HEK293 (cell line): ENCODE measurements around the gene GSTM1.

ENCODE experiments used
- CTCF ChIA-PET: fragments of 350-600 bp; formaldehyde crosslinking; extraction: SDS; loops from one replicate; lab custom pipeline; 2021; ENCODE audit warnings: antibody characterized with exemption; lab: Yijun Ruan, JAX
- POLR2A ChIA-PET: fragments of 300-600 bp; formaldehyde crosslinking; extraction: SDS; loops from one replicate; lab custom pipeline; 2020; ENCODE audit warnings: antibody characterized with exemption, inconsistent platforms; lab: Yijun Ruan, JAX
- H3K27ac ChIP-seq: fragments of 200-500 bp; sonication (Bioruptor generic); 2 replicates; pipeline ENCODE4 v1.5.1; 2014; ENCODE audit warnings: low read depth, low read length, control low read depth, inconsistent platforms; ENCODE audit errors: extremely low read depth
- H3K36me3 ChIP-seq, 2 experiments: fragments of 200-500 bp in 1 of 2; sonication (Bioruptor generic) in 1 of 2; 1 replicate in 1 of 2; 2 replicates in 1 of 2; pipeline ENCODE4 v1.5.1; 2014 to 2017; ENCODE audit warnings: inconsistent platforms in 2 of 2, low read length in 2 of 2; ENCODE audit not compliant: control insufficient read depth in 2 of 2, insufficient read depth in 1 of 2
- H3K4me1 ChIP-seq: fragments of 200-500 bp; sonication (Bioruptor generic); 2 replicates; pipeline ENCODE4 v1.5.1; 2014; ENCODE audit warnings: mild to moderate bottlenecking, low read length, inconsistent platforms; ENCODE audit not compliant: control insufficient read depth, insufficient read depth
- H3K4me3 ChIP-seq: 2 replicates; pipeline ENCODE4 v1.5.1; 2011; ENCODE audit warnings: low read depth, mild to moderate bottlenecking, control low read depth, low read length, moderate library complexity
- H3K9me3 ChIP-seq: fragments of 200-500 bp; sonication (Bioruptor generic); 2 replicates; pipeline ENCODE4 v1.5.1; 2014; ENCODE audit warnings: low read depth, low read length, inconsistent platforms; ENCODE audit not compliant: control insufficient read depth, insufficient read depth
- HOXD13 ChIP-seq: sonication (generic); formaldehyde crosslinking; IDR thresholded peaks from 2 replicates; pipeline ENCODE4 v1.8.0; 2022; ENCODE audit warnings: missing genetic modification reagents, borderline replicate concordance
- KLF16 ChIP-seq: fragments of 450-650 bp; formaldehyde crosslinking; IDR thresholded peaks from 2 replicates; pipeline ENCODE4 v1.5.1; 2017; ENCODE audit warnings: missing biosample characterization, missing genetic modification characterization
- KLF8 ChIP-seq: fragments of 450-650 bp; formaldehyde crosslinking; IDR thresholded peaks from 2 replicates; pipeline ENCODE4 v1.5.1; 2016; ENCODE audit warnings: missing biosample characterization, missing genetic modification characterization
- KLF9 ChIP-seq: fragments of 450-650 bp; formaldehyde crosslinking; IDR thresholded peaks from 2 replicates; pipeline ENCODE4 v1.5.1; 2016; ENCODE audit warnings: missing biosample characterization, missing genetic modification characterization, low read depth
- OVOL3 ChIP-seq: fragments of 450-650 bp; formaldehyde crosslinking; IDR thresholded peaks from 2 replicates; pipeline ENCODE4 v1.5.1; 2016; ENCODE audit warnings: missing biosample characterization, missing genetic modification characterization
- ZBTB44 ChIP-seq: fragments of 450-650 bp; IDR thresholded peaks from 2 replicates; pipeline ENCODE4 v1.5.1; 2018; ENCODE audit warnings: missing biosample characterization, mild to moderate bottlenecking, missing genetic modification characterization
- ZBTB48 ChIP-seq: fragments of 450-650 bp; formaldehyde crosslinking; IDR thresholded peaks from 2 replicates; pipeline ENCODE4 v1.5.1; 2016; ENCODE audit warnings: missing biosample characterization, missing genetic modification characterization
- ZNF157 ChIP-seq: fragments of 450-650 bp; formaldehyde crosslinking; IDR thresholded peaks from 2 replicates; pipeline ENCODE4 v1.5.1; 2016; ENCODE audit warnings: missing biosample characterization, missing genetic modification characterization
- ZNF214 ChIP-seq: fragments of 450-650 bp; formaldehyde crosslinking; IDR thresholded peaks from 2 replicates; pipeline ENCODE4 v1.5.1; 2017; ENCODE audit warnings: missing biosample characterization, mild to moderate bottlenecking, missing genetic modification characterization, borderline replicate concordance
- ZNF404 ChIP-seq: fragments of 450-650 bp; formaldehyde crosslinking; IDR thresholded peaks from 2 replicates; pipeline ENCODE4 v1.5.1; 2017; ENCODE audit warnings: missing biosample characterization, missing genetic modification characterization
- ZNF416 ChIP-seq: fragments of 450-650 bp; formaldehyde crosslinking; IDR thresholded peaks from 2 replicates; pipeline ENCODE4 v1.5.1; 2016; ENCODE audit warnings: missing biosample characterization, missing genetic modification characterization
- ZNF449 ChIP-seq: fragments of 450-650 bp; formaldehyde crosslinking; IDR thresholded peaks from 2 replicates; pipeline ENCODE4 v1.5.1; 2017; ENCODE audit warnings: missing biosample characterization, mild to moderate bottlenecking, missing genetic modification characterization, moderate library complexity
- ZNF513 ChIP-seq: fragments of 450-650 bp; IDR thresholded peaks from 2 replicates; pipeline ENCODE4 v1.5.1; 2018; ENCODE audit warnings: missing biosample characterization, missing genetic modification characterization
- ZNF530 ChIP-seq: fragments of 450-650 bp; formaldehyde crosslinking; IDR thresholded peaks from 2 replicates; pipeline ENCODE4 v1.5.1; 2016; ENCODE audit warnings: low read depth, missing biosample characterization, missing genetic modification characterization
- ZNF600 ChIP-seq: fragments of 450-650 bp; formaldehyde crosslinking; IDR thresholded peaks from 2 replicates; pipeline ENCODE4 v1.5.1; 2016; ENCODE audit warnings: missing biosample characterization, missing genetic modification characterization
- ZNF623 ChIP-seq: fragments of 450-650 bp; formaldehyde crosslinking; IDR thresholded peaks from 2 replicates; pipeline ENCODE4 v1.5.1; 2016; ENCODE audit warnings: missing biosample characterization, missing genetic modification characterization
- ZNF658 ChIP-seq: fragments of 450-650 bp; formaldehyde crosslinking; IDR thresholded peaks from 2 replicates; pipeline ENCODE4; 2016; ENCODE audit warnings: missing biosample characterization, missing genetic modification characterization
- ZNF76 ChIP-seq: fragments of 450-650 bp; formaldehyde crosslinking; IDR thresholded peaks from 2 replicates; pipeline ENCODE4; 2016; ENCODE audit warnings: low read depth, missing biosample characterization, missing genetic modification characterization, borderline replicate concordance
- TF ChIP-seq, protein P1 (sequence below): fragments of 450-650 bp; formaldehyde crosslinking; IDR thresholded peaks from 2 replicates; pipeline ENCODE4 v1.5.1; 2016; ENCODE audit warnings: missing biosample characterization, missing genetic modification characterization
- TF ChIP-seq, protein P2 (sequence below): fragments of 450-650 bp; formaldehyde crosslinking; IDR thresholded peaks from 2 replicates; pipeline ENCODE4 v1.5.1; 2016; ENCODE audit warnings: missing biosample characterization, missing genetic modification characterization, borderline replicate concordance
- TF ChIP-seq, protein P3 (sequence below): fragments of 450-650 bp; formaldehyde crosslinking; IDR thresholded peaks from 2 replicates; pipeline ENCODE4 v1.5.1; 2016; ENCODE audit warnings: missing biosample characterization, missing genetic modification characterization

GSTM1 gene

DNA sequence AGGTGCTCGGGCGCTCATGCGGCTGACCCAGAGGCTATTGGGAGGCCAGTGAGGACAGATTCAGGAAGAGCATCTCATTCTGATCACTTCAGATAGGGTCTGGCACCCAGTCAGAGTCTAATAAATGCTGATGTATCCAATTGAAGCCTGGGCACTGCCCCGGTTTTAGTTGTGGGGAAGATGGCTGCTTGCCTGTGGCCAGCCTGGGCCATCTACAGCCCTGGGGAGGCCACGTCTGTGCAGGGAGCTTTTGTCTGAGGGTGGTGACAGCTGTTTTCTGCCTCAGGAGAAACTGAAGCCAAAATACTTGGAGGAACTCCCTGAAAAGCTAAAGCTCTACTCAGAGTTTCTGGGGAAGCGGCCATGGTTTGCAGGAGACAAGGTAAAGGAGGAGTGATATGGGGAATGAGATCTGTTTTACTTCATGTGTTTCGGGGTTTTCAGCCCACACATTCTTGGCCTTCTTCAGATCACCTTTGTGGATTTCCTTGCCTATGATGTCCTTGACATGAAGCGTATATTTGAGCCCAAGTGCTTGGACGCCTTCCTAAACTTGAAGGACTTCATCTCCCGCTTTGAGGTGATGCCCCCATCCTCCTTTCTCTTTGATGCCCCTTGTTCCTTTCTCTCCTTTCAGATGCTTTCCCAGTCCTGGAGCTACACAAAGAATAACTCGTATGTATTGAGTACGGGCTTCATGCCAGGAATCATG, 27.2 kb downstream of the GSTM1 start:
- no peaks in the 10 kb centered on the region for H3K4me1 ChIP-seq
- ChIA-PET POLR2A (no interaction called here), CTCF (no interaction called here)
- H3K27ac ChIP-seq, result no peak overlapping the region
- no peaks in the 10 kb centered on the region for H3K9me3 ChIP-seq
- H3K4me3 ChIP-seq, result no peak overlapping the region
- H3K36me3 ChIP-seq, result no peaks in the 10 kb centered on the region
- TF ChIP-seq, protein P1, sequence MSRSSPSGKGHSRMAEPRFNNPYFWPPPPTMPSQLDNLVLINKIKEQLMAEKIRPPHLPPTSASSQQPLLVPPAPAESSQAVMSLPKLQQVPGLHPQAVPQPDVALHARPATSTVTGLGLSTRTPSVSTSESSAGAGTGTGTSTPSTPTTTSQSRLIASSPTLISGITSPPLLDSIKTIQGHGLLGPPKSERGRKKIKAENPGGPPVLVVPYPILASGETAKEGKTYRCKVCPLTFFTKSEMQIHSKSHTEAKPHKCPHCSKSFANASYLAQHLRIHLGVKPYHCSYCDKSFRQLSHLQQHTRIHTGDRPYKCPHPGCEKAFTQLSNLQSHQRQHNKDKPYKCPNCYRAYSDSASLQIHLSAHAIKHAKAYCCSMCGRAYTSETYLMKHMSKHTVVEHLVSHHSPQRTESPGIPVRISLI (tag by site-specific recombination), result no peak
- TF ChIP-seq ZNF404 (no peak), ZNF157 (tag by site-specific recombination) (no peak), ZNF416 (tag by site-specific recombination) (no peak), ZNF623 (tag by site-specific recombination) (no peak), ZNF530 (tag by site-specific recombination) (no peak), ZNF76 (tag by site-specific recombination) (no peak)

GRCh38 chr1:109716121-109716520, 28.5 kb downstream of the GSTM1 start:
- POLR2A ChIA-PET, result no interaction called here
- CTCF ChIA-PET, result interaction anchor here (2.3 kb wide), 1 partner anchor 76 kb away, joined by 12 read pairs; no protein-coding TSS in a partner anchor
- Histone ChIP-seq H3K27ac (no peak overlapping the region), H3K4me3 (no peak overlapping the region)
- no peak for TF ChIP-seq ZNF449
- TF ChIP-seq, protein P2, sequence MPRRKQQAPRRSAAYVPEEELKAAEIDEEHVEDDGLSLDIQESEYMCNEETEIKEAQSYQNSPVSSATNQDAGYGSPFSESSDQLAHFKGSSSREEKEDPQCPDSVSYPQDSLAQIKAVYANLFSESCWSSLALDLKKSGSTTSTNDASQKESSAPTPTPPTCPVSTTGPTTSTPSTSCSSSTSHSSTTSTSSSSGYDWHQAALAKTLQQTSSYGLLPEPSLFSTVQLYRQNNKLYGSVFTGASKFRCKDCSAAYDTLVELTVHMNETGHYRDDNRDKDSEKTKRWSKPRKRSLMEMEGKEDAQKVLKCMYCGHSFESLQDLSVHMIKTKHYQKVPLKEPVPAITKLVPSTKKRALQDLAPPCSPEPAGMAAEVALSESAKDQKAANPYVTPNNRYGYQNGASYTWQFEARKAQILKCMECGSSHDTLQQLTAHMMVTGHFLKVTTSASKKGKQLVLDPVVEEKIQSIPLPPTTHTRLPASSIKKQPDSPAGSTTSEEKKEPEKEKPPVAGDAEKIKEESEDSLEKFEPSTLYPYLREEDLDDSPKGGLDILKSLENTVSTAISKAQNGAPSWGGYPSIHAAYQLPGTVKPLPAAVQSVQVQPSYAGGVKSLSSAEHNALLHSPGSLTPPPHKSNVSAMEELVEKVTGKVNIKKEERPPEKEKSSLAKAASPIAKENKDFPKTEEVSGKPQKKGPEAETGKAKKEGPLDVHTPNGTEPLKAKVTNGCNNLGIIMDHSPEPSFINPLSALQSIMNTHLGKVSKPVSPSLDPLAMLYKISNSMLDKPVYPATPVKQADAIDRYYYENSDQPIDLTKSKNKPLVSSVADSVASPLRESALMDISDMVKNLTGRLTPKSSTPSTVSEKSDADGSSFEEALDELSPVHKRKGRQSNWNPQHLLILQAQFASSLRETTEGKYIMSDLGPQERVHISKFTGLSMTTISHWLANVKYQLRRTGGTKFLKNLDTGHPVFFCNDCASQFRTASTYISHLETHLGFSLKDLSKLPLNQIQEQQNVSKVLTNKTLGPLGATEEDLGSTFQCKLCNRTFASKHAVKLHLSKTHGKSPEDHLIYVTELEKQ (tag by site-specific recombination), result no peak
- no peak for TF ChIP-seq KLF16
- TF ChIP-seq OVOL3 (tag by site-specific recombination), result no peak
- no peak for TF ChIP-seq ZNF600
- TF ChIP-seq HOXD13 (CRISPR knock-in tag), result no peak
- no peak for TF ChIP-seq ZNF658 (tag by site-specific recombination)
- TF ChIP-seq, protein P3, sequence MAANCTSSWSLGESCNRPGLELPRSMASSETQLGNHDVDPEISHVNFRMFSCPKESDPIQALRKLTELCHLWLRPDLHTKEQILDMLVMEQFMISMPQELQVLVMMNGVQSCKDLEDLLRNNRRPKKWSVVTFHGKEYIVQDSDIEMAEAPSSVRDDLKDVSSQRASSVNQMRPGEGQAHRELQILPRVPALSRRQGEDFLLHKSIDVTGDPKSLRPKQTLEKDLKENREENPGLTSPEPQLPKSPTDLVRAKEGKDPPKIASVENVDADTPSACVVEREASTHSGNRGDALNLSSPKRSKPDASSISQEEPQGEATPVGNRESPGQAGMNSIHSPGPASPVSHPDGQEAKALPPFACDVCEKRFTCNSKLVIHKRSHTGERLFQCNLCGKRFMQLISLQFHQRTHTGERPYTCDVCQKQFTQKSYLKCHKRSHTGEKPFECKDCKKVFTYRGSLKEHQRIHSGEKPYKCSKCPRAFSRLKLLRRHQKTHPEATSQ (tag by site-specific recombination), result no peak
- no peak for TF ChIP-seq ZBTB48 (tag by site-specific recombination)
- TF ChIP-seq KLF8, result no peak
- TF ChIP-seq ZNF214 (tag by site-specific recombination), result no peak
- no peak for TF ChIP-seq ZNF513 (tag by site-specific recombination)
- no peak for TF ChIP-seq ZBTB44 (tag by site-specific recombination)
- TF ChIP-seq KLF9 (tag by site-specific recombination), result no peak
- TF ChIP-seq, all 188 proteins: peak for 0
- H3K4me1 ChIP-seq, result no peaks in the 10 kb centered on the region
- no peaks in the 10 kb centered on the region for H3K9me3 ChIP-seq
- no peaks in the 10 kb centered on the region for H3K36me3 ChIP-seq
